Retinal pigment epithelial cell (primary cell): Measurements from ENCODE around the gene CFAP46.

Experiments used
- DNase-seq: peaks from one replicate; pipeline ENCODE4 v3.0.0-alpha.2; 2010; ENCODE audit warnings: low read depth
- H3K4me3 ChIP-seq: 2 replicates; pipeline ENCODE4 v1.5.1; 2011; ENCODE audit warnings: mild to moderate bottlenecking, low read length, control low read depth, moderate library complexity
- TF ChIP-seq, protein P1 (sequence below): conservative IDR thresholded peaks from 2 replicates; pipeline ENCODE4 v1.5.1; 2011; ENCODE audit warnings: low read depth, low read length, control low read depth, inconsistent platforms

CFAP46 gene

DNA sequence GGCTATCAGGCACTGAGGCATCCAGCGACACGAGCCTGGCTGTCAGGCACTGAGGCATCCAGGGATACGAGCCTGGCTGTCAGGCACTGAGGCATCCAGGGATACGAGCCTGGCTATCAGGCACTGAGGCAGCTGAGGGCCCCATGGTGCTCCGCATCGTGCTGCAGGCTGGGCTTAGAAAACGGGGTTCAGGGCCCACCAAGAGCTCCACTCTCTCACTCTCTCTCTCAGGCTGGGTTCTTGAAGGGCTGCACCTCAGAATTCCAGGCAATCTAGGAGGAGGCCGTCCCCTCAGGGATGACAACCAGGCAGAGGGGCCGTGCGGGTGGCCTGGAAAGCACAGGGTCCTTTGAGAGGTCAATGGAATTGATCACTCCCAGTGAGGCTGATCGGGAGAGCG is 69.0 kb downstream of the CFAP46 start:
- DNase-seq = no peak
- TF ChIP-seq, protein P1, sequence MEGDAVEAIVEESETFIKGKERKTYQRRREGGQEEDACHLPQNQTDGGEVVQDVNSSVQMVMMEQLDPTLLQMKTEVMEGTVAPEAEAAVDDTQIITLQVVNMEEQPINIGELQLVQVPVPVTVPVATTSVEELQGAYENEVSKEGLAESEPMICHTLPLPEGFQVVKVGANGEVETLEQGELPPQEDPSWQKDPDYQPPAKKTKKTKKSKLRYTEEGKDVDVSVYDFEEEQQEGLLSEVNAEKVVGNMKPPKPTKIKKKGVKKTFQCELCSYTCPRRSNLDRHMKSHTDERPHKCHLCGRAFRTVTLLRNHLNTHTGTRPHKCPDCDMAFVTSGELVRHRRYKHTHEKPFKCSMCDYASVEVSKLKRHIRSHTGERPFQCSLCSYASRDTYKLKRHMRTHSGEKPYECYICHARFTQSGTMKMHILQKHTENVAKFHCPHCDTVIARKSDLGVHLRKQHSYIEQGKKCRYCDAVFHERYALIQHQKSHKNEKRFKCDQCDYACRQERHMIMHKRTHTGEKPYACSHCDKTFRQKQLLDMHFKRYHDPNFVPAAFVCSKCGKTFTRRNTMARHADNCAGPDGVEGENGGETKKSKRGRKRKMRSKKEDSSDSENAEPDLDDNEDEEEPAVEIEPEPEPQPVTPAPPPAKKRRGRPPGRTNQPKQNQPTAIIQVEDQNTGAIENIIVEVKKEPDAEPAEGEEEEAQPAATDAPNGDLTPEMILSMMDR = no peak
- no peak overlapping the region for H3K4me3 ChIP-seq

DNA sequence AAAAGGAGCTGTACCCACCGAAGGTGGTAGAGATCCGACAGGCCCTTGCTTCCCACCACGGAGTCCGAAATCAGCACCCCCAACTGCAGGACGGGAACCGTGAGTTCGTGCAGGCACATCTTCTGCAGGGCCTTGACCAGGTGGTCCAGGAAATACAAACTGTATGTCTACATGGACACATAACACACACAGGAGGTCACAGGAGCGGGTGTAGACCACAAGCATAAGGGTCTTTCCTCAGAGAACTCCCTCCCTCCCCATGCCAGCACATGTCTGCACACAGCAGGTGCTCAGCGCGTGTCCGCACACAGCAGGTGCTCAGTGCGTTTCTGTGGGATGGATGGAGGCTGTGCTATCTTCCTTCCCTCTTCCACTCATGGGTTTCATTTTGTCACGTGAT is 69.7 kb downstream of the CFAP46 start:
- no peak for DNase-seq
- TF ChIP-seq, protein P1 = no peak

DNA sequence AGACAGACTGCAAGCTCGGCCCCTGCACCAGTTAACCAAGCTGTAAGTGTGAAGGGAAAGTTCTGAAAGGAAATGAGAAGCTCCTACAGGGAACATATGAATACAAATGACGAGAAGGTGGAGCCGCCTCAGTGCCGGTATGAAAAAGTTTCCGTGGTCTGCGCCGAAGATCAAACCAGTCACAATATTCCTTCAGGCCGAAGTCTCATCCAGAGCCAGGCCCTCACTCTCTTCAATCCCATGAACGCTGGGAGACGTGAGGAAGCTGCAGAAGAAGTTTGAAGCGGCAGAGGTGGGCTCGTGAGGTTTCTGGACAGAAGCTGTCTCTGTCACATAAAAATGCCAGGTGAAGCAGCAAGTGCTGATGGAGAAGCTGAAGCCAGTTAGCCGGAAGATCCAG is 71.9 kb downstream of the CFAP46 start:
- H3K4me3 ChIP-seq = no peak overlapping the region
- TF ChIP-seq, protein P1 = no peak
- DNase-seq = no peak

More for the DNA sequence above, 69.7 kb downstream of the CFAP46 start:
- H3K4me3 ChIP-seq = no peak overlapping the region

DNA sequence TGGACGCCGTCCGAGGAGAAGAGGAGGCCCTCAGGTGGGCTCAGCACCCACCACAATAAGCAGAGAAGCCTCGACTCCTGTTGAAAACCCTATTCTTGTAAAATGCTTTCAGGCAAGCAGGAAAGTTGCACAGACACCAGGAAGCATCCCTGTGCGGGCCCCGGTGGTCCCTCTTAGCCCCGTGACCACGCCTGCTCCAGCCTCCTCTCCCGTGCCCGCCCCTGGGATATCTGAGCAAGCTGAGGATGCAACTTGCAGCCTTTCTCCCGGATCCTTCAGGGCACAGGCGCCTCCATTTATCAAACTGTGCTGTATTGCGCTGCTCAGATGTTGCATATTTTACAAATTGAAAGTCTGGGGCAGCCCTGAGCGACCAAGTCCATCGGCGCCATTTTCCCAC is 72.7 kb downstream of the CFAP46 start:
- DNase-seq = no peak
- TF ChIP-seq, protein P1 = no peak
- no peak overlapping the region for H3K4me3 ChIP-seq

DNA sequence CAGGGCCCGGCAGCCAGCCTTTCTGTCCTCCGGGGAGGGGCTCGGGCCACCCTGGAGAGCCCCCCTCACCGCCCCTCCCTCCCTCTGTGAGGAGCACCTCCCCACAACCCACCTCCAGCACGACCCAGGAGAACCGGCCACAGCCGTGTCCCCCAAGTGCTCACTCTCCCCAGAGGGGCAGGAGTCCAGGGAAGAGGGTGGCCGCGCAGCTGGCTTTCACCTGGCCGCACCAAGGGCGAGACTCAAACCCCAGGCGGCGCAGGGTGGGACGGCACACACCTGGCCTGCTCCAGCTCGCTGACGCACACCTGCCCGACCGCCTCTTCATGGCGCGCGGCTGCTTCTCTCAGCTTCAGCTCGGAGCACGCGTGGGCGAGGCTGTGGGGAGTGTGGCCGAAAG is 73.4 kb downstream of the CFAP46 start:
- no peak for DNase-seq
- TF ChIP-seq, protein P1 = no peak
- H3K4me3 ChIP-seq = no peak overlapping the region

DNA sequence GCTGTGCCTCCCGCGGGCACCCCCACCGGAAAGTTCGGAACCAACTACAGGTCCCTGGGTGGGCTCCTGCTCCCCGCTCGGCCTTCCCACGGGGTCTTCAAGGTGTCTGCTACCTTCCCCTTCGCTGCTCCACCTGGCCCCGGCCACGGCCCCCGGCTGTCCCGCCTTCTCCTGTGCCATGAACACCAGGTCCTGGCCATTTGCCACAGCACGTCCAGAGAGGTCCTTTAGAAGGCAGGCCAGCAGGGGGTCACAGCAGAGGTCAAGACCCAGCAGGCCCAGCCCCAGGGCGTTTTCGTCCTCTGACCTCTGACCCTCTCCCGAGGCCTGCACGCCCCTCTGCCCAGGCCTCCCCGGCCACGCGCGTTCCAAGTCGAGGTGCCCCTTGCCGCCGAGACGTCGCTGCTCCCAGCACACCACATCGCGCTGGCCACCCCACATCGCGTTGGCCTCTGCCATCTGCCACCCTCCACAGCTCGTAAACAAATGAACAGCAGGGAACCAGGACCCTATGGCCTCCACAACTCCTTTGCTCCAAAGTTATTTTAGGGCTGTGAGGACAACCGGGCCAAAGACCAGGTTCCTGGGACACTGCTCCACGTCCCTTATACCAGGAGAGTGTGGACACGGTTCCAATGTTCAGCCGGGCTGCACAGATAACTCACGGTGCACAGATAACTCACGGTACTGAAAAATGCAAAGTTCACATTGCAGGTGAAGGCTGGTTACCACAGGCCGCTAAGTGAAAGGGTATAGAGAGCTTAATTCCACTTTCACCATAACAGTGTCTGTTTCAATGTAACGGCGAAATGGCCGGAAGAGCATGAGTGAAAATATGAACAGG is 74.3 kb downstream of the CFAP46 start:
- TF ChIP-seq, protein P1 = no peak
- no peak overlapping the region for H3K4me3 ChIP-seq
- no peak for DNase-seq
